Left hindlimb (tissue), 1 donor: Measurements from ENCODE around the gene HAUS6.
"Not testable (repeated sequence)": the region's sequence is repeated elsewhere in the genome, so short reads cannot be mapped to it uniquely, and the experiment has no call there.

Experiments
- DNase-seq: peaks from one replicate; pipeline ENCODE4 v3.0.0-alpha.2; 2018

The HAUS6 gene, protein sequence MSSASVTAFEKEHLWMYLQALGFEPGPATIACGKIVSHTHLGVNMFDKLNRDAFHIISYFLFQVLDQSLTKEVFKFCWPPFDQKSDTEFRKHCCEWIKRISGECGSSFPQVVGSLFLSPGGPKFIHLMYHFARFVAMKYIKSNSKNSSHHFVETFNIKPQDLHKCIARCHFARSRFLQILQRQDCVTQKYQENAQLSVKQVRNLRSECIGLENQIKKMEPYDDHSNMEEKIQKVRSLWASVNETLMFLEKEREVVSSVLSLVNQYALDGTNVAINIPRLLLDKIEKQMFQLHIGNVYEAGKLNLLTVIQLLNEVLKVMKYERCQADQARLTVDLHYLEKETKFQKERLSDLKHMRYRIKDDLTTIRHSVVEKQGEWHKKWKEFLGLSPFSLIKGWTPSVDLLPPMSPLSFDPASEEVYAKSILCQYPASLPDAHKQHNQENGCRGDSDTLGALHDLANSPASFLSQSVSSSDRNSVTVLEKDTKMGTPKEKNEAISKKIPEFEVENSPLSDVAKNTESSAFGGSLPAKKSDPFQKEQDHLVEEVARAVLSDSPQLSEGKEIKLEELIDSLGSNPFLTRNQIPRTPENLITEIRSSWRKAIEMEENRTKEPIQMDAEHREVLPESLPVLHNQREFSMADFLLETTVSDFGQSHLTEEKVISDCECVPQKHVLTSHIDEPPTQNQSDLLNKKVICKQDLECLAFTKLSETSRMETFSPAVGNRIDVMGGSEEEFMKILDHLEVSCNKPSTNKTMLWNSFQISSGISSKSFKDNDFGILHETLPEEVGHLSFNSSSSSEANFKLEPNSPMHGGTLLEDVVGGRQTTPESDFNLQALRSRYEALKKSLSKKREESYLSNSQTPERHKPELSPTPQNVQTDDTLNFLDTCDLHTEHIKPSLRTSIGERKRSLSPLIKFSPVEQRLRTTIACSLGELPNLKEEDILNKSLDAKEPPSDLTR

DNA sequence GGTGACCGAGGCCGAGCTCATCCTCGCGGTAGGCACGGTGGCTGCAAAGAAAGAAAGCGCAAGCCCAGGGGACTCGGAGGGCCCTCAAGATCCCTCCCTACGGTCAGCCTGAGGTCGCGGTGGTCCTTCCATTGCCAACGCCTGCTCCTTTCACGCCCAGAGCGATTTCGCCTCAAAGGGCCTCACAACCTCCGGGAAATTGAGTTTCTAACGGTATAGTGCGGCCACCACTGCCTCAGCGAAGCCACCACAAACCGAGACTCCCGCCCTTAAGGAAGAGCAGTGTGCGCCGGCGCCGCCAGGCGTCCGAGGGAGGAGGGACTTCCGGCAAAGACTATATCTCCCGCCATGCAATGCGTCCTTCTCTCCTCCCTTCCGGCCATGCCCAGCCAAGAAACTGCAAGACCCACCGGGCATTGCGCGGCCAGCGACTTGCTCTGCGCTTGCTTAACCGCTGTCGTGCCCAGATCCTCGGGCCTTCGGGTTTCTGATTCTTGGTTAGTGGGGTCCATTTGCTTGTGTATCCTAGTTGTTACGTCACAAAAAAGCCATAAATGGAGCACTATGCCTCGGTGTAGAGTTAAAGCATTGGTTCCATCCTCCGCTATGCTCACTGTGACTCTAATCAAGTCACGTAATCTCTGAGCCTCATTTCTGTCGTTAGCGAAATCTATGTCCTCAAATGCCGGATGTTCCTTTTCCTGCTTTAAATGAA is at the start of gene HAUS6:
TSS of gene HAUS6 (minus strand) at position 274 of the 715 bp plus-strand sequence. CDS start at position 21, 253 bp downstream.
- DNase-seq: peak; percentile 97

DNA sequence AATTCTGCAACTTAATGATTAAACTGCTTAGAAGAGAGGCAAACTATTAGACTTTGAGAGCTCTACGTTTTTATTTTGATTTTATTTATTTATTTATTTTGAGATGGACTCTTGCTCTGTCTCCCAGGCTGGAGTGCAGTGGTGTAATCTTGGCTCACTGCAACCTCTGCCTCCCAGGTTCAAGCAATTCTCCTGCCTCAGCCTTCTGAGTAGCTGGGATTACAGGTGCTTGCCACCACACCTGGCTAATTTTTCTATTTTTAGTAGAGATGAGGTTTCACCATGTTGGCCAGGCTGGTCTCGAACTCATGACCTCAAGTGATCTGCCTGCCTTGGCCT is 49.4 kb upstream of the HAUS6 start:
- DNase-seq: not testable (repeated sequence)

DNA sequence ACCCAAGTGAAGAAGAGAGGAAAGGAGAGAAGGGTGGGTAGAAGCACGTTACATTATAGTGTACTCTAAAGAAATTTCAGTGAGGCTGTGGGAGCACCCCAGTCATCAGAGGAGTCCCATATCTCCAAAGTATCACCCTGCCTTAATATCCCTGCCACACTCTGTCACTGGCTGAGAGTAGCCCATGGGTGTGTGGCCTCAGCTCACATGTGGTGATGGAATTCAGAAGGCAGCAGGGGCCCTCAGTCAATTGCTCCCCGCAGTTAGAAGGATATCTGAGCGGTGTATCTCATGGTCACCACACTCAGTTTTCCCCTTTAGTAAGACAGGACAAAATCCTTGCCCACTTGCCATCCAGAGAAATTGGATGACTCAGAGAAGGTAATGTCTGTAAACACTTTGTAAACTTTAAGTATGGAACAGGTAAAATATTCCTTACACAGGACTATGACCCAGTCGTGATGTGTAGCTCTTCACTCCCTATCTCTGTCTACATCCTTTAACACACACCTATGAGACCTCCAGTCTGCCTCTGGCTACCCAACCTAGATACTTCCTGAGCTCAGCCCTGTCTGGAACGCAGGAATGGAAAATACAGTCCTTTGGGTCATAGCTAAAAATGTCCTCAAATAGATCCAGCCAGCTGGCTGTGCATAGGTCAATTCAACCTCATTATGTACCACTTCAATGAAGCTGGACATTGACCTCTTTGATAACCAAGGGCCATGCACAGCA is 48.9 kb upstream of the HAUS6 start:
- DNase-seq: no peak

DNA sequence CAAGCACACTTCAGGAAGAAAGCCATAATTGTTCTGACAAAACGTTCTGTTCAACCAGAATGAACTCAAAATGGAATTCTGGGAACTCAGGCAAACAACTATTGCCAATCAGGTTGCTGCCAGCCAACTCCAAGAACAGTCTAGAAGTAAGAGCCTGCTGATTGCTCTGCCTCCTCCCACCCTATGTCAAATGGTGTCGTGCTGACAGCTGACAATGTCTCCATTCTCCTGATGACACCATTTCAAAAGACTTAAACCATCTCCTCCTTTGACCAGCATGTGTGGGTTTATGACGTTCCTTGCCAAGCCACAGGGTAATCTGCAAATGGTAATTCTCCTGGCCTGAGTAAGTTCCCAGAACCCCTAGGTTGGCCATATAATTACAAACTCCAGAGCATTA is 46.5 kb upstream of the HAUS6 start:
- no peak for DNase-seq

GRCh38 chr9:19148187-19148586 is 45.5 kb upstream of the HAUS6 start:
- DNase-seq: no peak

- DNase-seq: no peak
Observed at GRCh38 chr9:19146441-19147024, 43.8 kb upstream of the HAUS6 start.

DNA sequence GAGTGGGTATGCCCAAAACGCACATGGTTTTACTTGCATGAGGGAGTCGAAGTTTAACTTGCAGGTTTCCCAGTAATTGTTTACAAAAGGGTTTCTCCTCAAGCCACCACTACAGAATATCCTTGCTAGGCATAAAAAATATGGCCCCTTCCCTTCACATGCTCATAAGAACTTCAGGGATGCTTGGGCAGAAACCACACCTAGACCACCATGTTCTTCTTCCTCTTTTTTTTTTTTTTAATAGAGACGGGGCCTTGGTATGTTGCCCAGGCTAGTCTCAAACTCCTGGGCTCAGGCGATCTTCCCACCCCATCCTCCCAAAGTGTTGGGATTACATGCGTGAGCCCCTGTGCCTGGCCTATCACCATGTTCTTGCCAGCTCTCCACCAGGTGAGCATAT is 43.2 kb upstream of the HAUS6 start:
- DNase-seq: no peak

DNA sequence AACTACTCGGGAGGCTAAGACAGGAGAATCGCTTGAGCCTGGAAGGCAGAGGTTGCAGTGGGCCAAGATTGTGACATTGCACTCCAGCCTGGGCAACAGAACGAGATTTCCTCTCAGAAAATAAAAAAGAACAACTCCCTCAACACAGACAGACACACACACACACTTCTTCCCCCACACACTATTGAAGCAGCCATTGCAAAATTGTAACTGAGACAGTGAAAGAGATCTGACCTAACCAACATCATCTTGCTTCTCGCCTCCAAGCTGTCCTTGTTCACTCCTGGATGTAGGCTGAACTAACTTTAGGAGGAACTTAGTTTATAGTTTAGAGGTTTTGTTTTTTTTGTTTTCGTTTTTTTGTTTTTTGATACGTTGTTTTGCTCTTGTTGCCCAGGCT is 37.6 kb upstream of the HAUS6 start:
- no peak for DNase-seq

DNA sequence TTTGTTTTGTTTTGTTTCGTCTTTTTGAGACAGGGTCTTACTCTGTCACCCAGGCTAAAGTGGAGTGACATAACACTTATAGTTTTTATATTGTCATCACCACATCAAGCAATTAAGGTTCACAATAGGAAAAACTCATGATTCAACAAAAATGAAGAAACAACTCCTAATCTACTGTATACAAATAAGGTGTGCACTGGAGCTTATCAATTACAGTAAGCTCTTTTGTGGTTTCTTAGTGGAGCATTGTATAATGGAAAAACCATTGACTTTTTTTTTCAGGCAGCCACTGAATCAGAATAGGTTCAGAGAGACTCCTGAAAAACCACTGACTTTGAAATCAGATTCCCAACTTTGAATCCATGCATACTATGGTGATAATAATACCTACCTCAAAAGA is 35.4 kb upstream of the HAUS6 start:
- DNase-seq: no peak

DNA sequence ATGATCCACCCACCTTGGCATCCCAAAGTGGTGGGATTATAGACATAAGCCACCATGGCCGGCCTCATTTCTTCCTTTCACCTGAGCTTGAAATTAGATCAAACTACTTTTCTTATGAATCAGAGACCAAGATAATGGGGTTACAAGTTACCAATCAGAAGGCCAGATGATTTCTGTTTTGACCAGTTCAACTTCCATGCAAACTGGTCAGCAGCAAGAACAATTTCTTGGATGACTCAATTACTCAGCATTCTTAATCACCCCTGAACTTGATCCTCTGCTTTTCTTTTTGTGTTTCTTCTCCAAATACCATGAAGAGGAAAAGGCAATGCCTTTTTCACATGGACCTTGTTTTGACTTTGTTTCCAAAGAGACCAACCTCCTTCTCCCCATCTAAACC is 34.6 kb upstream of the HAUS6 start:
- no peak for DNase-seq

- DNase-seq: no peak
Observed at GRCh38 chr9:19136129-19136528, 33.4 kb upstream of the HAUS6 start.

DNA sequence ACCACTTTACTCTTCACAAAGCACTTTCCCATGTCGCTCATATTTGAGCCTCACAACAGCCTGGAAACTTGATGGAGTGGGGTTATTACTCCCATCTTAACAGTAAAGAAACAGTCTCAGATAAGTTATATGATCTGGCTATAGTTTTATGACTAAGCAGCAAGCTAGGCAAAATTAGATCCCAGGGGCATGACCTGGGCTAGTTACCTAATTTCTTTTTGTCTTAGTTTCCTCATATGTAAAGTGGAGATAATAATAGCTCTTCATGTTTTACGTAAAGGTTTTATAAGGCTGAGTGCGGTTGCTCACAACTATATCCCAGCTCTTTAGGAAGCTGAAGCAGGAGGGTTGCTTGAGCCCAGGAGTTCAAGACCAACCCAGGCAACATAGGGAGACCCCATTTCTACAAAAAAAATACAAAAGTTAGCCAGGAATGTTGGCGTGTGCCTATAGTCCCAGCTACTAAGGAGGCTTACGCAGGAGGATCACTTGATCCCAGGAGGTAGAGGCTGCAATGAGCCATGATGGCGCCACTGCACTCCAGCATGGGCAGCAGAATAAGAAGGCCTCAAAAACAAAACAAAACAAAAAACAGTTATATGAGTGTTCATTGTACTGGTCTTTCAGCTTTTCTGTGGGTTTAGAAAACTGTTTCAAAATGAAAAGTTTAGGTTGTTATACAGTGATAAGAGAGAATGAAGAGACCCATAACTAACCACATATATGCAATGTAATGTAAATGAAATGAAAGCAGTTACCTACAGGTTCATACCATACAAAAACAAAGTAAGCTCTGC is 31.0 kb upstream of the HAUS6 start:
- DNase-seq: no peak

GRCh38 chr9:19130436-19130835 is 27.7 kb upstream of the HAUS6 start:
- no peak for DNase-seq

DNA sequence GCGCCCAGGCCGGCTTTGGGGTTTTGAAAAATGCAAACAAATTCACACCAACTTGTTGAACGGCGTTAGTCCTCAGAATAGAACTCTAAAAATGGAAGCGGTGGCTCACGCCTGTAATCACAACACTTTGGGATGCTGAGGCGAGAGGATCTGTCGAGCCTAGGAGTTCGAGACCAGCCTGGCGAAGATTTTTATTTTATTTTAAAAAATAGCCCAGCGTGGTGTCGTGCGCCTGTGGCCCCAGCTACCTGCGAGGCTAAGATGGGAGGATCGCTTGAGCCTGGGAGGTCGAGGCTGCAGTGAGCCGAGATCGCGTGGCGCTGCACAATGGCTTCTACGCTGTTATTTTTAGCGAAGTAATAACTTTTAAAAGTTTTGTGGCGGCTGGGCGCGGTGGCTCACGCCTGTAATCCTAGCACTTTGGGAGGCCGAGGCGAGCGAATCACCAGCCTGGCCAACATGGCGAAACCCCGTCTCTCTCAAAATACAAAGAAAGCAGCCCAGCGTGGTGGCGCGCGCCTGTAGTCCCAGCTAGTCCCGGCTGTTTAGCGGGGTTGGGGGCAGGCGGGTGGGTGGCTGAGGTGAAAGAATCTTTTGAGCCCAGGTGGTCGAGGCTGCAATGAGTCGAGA is 25.3 kb upstream of the HAUS6 start:
- DNase-seq: peak; percentile 53

GRCh38 chr9:19124430-19124793 is 21.7 kb upstream of the HAUS6 start:
- no peak for DNase-seq

- DNase-seq: no peak
Observed at GRCh38 chr9:19122490-19123042, 19.9 kb upstream of the HAUS6 start.

DNA sequence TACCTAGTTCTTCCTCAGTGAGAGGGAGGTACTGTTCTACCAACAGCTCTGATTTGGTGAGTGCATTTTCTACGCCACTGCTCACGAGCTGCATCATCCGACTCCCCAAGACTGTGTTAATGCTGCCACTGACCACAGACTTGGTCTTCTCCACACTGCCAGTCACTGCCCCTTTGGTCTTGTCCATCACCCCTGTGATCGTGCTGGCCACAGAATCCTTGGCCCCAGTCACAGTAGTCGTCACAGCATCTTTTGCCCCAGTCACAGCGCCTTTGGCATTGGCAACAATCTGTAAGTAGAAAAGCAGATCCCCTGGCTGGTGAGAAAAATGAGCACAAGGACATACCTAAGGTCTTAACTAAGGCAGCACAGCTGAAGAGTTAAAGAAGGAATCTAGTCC is 18.2 kb upstream of the HAUS6 start:
- DNase-seq: no peak

- DNase-seq: no peak
Observed at GRCh38 chr9:19119801-19120440, 17.2 kb upstream of the HAUS6 start.

DNA sequence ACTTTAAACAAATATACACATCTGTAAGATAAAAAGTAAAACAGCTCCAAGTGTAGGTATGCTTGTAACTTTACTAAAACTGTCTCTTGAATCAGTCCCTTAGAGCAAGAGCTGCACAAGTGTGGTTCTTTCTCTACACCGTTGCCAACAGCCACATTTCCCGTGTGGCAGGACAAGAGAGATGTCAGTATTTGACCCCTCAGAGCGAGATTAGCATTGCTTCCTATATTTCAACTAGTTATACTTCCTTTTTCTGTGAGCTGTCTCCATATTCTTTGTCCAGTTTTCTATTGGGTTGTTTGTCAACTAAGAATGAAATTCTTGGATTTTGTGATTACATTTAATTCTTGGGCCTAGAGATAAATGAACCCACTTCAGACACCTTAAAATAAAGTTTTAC is 16.5 kb upstream of the HAUS6 start:
- no peak for DNase-seq
